ENCODE results near the gene ARHGAP32. TPM values are rescaled to one million over a fixed set of nuclear protein-coding genes. Genes with fewer than 3 reads are reported as not detected.
A peak's percentile ranks its signal among the peaks of the same experiment; 100 is the strongest.

Gene ARHGAP32
- total and polyA plus RNA-seq, 4 experiments from 2014 or later = 0.18 to 9.6 (median 3.9) TPM

- H3K4me1 Mint-ChIP-seq = peaks cover 9 to 13% (median 11%) of the 10 kb centered on the region in 4 donors
- Histone ChIP-seq H3K4me3 (ENCODE audit: low read length in 2 of 2) (no peak overlapping the region), H3K4me1 (ENCODE audit: insufficient read depth, low read length) (no peaks in the 10 kb centered on the region), H3K9me3 (ENCODE audit: control insufficient read depth in 1 of 2, low read length in 2 of 2) (no peaks in the 10 kb centered on the region), H3K27me3 (ENCODE audit: insufficient read depth, low read length) (no peaks in the 10 kb centered on the region), H3K27ac (ENCODE audit: low read depth, low read length) (no peak overlapping the region), H3K36me3 (ENCODE audit: insufficient read depth, low read length) (no peaks in the 10 kb centered on the region)
- H3K36me3 Mint-ChIP-seq = no peaks in the 10 kb centered on the region
- H3K9me3 Mint-ChIP-seq = peaks cover 0 to 3% (median 0%) of the 10 kb centered on the region in 8 donors
- POLR2A ChIA-PET (ENCODE audit: partially characterized antibody) = no interaction called here
- H3K27ac Mint-ChIP-seq = no peak overlapping the region
- CTCF ChIA-PET (ENCODE audit: partially characterized antibody) = interaction anchor here (1.4 kb wide), 1 partner anchor 26 kb away, joined by 4 read pairs; no protein-coding TSS in a partner anchor
- peaks cover 2 to 3% of the 10 kb centered on the region in 2 donors for H3K27me3 Mint-ChIP-seq
- H3K4me3 Mint-ChIP-seq = no peak overlapping the region
- intact Hi-C loops (cut with micrococcal nuclease) = no loop called here
- no peak for DNase-seq
These were observed 260.5 kb downstream of the ARHGAP32 start for GRCh38 chr11:128931668-128932067.

DNA sequence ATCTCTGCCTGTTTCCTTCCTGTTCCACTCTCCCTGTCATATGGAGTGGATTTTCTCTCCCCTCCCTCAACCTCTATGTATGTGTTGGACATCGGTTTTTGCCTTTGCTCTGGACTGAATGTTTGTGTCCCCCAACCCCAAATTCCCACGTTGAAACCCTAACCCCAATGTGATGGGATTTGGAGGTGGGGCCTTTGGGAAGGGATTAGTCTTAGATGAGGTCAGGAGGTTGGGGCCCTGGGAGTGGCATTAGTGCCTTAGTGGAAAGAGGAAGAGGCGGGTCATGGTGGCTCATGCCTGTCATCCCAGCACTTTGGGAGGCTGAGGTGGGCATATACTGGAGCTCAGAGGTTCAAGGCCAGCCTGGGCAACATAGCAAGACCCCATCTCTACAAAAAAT lies 261.1 kb downstream of the ARHGAP32 start:
- DNase-seq = no peak
- Mint-ChIP-seq H3K4me1 (peaks cover 9 to 13% (median 11%) of the 10 kb centered on the region in 4 donors), H3K27ac (no peak overlapping the region), H3K9me3 (peaks cover 0 to 3% (median 0%) of the 10 kb centered on the region in 8 donors), H3K36me3 (no peaks in the 10 kb centered on the region), H3K4me3 (no peak overlapping the region), H3K27me3 (peaks cover 2 to 3% of the 10 kb centered on the region in 2 donors)
- intact Hi-C loops (cut with micrococcal nuclease) = no loop called here
- POLR2A ChIA-PET (ENCODE audit: partially characterized antibody) = no interaction called here
- Histone ChIP-seq H3K9me3 (ENCODE audit: control insufficient read depth in 1 of 2, low read length in 2 of 2) (no peaks in the 10 kb centered on the region), H3K27ac (ENCODE audit: low read depth, low read length) (no peak overlapping the region), H3K4me3 (ENCODE audit: low read length in 2 of 2) (no peak overlapping the region), H3K4me1 (ENCODE audit: insufficient read depth, low read length) (no peaks in the 10 kb centered on the region), H3K36me3 (ENCODE audit: insufficient read depth, low read length) (no peaks in the 10 kb centered on the region), H3K27me3 (ENCODE audit: insufficient read depth, low read length) (no peaks in the 10 kb centered on the region)
- CTCF ChIA-PET (ENCODE audit: partially characterized antibody) = no interaction called here

DNA sequence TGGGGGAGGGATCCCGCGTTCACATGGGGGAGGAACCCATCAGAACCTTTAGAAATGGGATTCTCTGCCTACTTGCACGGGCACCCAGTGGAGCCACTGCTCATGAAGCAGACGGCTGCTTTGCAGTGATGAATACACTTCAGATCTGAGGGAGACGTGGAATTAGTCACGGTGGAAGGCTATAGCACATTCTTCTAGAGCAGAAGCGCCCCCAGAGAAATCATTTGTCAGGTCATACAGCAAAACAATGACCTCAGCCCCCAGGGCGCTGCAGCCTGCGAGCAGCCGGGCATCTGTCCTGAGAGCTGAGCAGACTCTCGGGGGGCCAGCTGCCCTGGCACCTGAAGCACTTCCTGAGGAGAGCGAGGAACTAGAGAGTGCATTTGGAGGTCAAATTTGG lies 262.1 kb downstream of the ARHGAP32 start:
- peaks cover 0 to 3% (median 0%) of the 10 kb centered on the region in 8 donors for H3K9me3 Mint-ChIP-seq
- H3K36me3 ChIP-seq (ENCODE audit: insufficient read depth, low read length) = no peaks in the 10 kb centered on the region
- CTCF ChIA-PET (ENCODE audit: partially characterized antibody) = no interaction called here
- no peaks in the 10 kb centered on the region for H3K9me3 ChIP-seq (ENCODE audit: control insufficient read depth in 1 of 2, low read length in 2 of 2)
- H3K27ac ChIP-seq (ENCODE audit: low read depth, low read length) = no peak overlapping the region
- no peaks in the 10 kb centered on the region for H3K27me3 ChIP-seq (ENCODE audit: insufficient read depth, low read length)
- no peak overlapping the region for H3K4me3 Mint-ChIP-seq
- peaks cover 2 to 3% of the 10 kb centered on the region in 2 donors for H3K27me3 Mint-ChIP-seq
- H3K4me3 ChIP-seq (ENCODE audit: low read length in 2 of 2) = no peak overlapping the region
- no peaks in the 10 kb centered on the region for H3K4me1 ChIP-seq (ENCODE audit: insufficient read depth, low read length)
- POLR2A ChIA-PET (ENCODE audit: partially characterized antibody) = no interaction called here
- H3K4me1 Mint-ChIP-seq = peaks cover 9 to 13% (median 11%) of the 10 kb centered on the region in 4 donors
- no peak for DNase-seq
- intact Hi-C loops (cut with micrococcal nuclease) = no loop called here
- H3K27ac Mint-ChIP-seq = no peak overlapping the region
- no peaks in the 10 kb centered on the region for H3K36me3 Mint-ChIP-seq

- Histone ChIP-seq H3K9me3 (ENCODE audit: control insufficient read depth in 1 of 2, low read length in 2 of 2) (no peaks in the 10 kb centered on the region), H3K27ac (ENCODE audit: low read depth, low read length) (no peak overlapping the region), H3K4me1 (ENCODE audit: insufficient read depth, low read length) (no peaks in the 10 kb centered on the region), H3K36me3 (ENCODE audit: insufficient read depth, low read length) (no peaks in the 10 kb centered on the region), H3K27me3 (ENCODE audit: insufficient read depth, low read length) (no peaks in the 10 kb centered on the region), H3K4me3 (ENCODE audit: low read length in 2 of 2) (no peak overlapping the region)
- DNase-seq = no peak
- Mint-ChIP-seq H3K36me3 (no peaks in the 10 kb centered on the region), H3K4me3 (peak overlapping the region in 2 of 8 donors; percentile 21 to 35), H3K27ac (peak overlapping the region in 1 of 7 donors; percentile 31), H3K4me1 (peaks cover 9 to 13% (median 11%) of the 10 kb centered on the region in 4 donors), H3K27me3 (peaks cover 2 to 3% of the 10 kb centered on the region in 2 donors), H3K9me3 (peaks cover 0 to 3% (median 0%) of the 10 kb centered on the region in 8 donors)
- POLR2A ChIA-PET (ENCODE audit: partially characterized antibody) = no interaction called here
- intact Hi-C loops (cut with micrococcal nuclease) = no loop called here
- CTCF ChIA-PET (ENCODE audit: partially characterized antibody) = interaction anchor here (0.6 kb wide), 1 partner anchor 892 kb away, joined by 3 read pairs; no protein-coding TSS in a partner anchor
These were observed 262.7 kb downstream of the ARHGAP32 start for GRCh38 chr11:128929468-128929867.

- no peaks in the 10 kb centered on the region for H3K4me1 ChIP-seq (ENCODE audit: insufficient read depth, low read length)
- peak overlapping the region in 3 of 7 donors; percentile 4 to 68 (median 14) for H3K27ac Mint-ChIP-seq
- no peak overlapping the region for H3K4me3 ChIP-seq (ENCODE audit: low read length in 2 of 2)
- ChIA-PET POLR2A (ENCODE audit: partially characterized antibody) (no interaction called here), CTCF (ENCODE audit: partially characterized antibody) (interaction anchor here (0.9 to 2.5 kb wide), 5 partner anchors 12 to 771 kb away, joined by 3 to 8 read pairs (median 4); no protein-coding TSS in a partner anchor)
- H3K27me3 ChIP-seq (ENCODE audit: insufficient read depth, low read length) = no peaks in the 10 kb centered on the region
- H3K4me1 Mint-ChIP-seq = peaks cover 9 to 13% (median 11%) of the 10 kb centered on the region in 4 donors
- no peaks in the 10 kb centered on the region for H3K36me3 Mint-ChIP-seq
- H3K27me3 Mint-ChIP-seq = peaks cover 2 to 4% of the 10 kb centered on the region in 2 donors
- intact Hi-C loops (cut with micrococcal nuclease) = no loop called here
- no peak overlapping the region for H3K27ac ChIP-seq (ENCODE audit: low read depth, low read length)
- peak overlapping the region; percentile 17 to 62 (median 46) for H3K4me3 Mint-ChIP-seq
- no peaks in the 10 kb centered on the region for H3K36me3 ChIP-seq (ENCODE audit: insufficient read depth, low read length)
- H3K9me3 Mint-ChIP-seq = no peaks in the 10 kb centered on the region
- H3K9me3 ChIP-seq (ENCODE audit: control insufficient read depth in 1 of 2, low read length in 2 of 2) = no peaks in the 10 kb centered on the region
- DNase-seq = peak in 1 of 5 donors; percentile 9
These were observed 263.7 kb downstream of the ARHGAP32 start for GRCh38 chr11:128928400-128928799.

DNA sequence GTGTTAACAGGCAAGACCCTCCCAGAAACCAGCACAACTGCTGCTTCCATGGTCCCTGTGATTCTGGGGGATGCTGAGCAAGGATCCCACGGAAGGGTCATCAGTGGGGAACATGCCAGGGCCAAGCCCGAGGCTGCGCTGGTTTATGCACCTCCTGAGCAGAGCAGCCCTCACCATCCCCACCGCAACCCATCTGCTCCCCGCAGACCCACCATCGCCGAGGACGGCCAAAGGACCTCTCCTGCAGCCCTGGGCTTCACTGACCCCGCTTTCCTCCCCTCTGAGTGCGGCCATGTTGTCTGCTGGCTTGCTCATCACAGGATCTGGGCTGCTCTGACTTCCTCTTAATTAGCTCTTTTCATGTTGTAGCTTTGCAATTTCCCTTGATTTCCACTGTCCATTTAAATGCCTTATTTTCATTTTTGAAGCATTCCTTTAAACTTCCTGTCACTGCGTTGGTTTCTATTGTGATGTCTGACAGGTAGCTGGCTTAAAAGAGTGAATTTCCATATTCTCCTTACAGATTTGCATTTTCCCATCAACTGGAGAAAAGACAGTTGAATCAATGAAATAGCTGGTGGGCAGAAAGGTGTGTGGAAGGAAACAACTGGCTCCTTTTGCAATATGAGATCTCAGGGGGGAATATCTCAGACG lies 264.3 kb downstream of the ARHGAP32 start:
- Histone ChIP-seq H3K27ac (ENCODE audit: low read depth, low read length) (no peak overlapping the region), H3K4me1 (ENCODE audit: insufficient read depth, low read length) (no peaks in the 10 kb centered on the region), H3K9me3 (ENCODE audit: control insufficient read depth in 1 of 2, low read length in 2 of 2) (no peaks in the 10 kb centered on the region), H3K27me3 (ENCODE audit: insufficient read depth, low read length) (no peaks in the 10 kb centered on the region), H3K36me3 (ENCODE audit: insufficient read depth, low read length) (no peaks in the 10 kb centered on the region), H3K4me3 (ENCODE audit: low read length in 2 of 2) (no peak overlapping the region)
- Mint-ChIP-seq H3K4me1 (peaks cover 9 to 13% (median 11%) of the 10 kb centered on the region in 4 donors), H3K4me3 (peak overlapping the region in 4 of 8 donors; percentile 17 to 62 (median 43)), H3K27me3 (peaks cover 2 to 4% of the 10 kb centered on the region in 2 donors), H3K36me3 (no peaks in the 10 kb centered on the region), H3K27ac (peak overlapping the region in 2 of 7 donors; percentile 15 to 18), H3K9me3 (no peaks in the 10 kb centered on the region)
- ChIA-PET POLR2A (ENCODE audit: partially characterized antibody) (no interaction called here), CTCF (ENCODE audit: partially characterized antibody) (interaction anchor here (1.2 to 2.5 kb wide), 4 partner anchors 11 to 770 kb away, joined by 3 to 8 read pairs (median 5); no protein-coding TSS in a partner anchor)
- intact Hi-C loops (cut with micrococcal nuclease) = no loop called here
- DNase-seq = no peak

GRCh38 chr11:128927108-128927461 lies 265.0 kb downstream of the ARHGAP32 start:
- Mint-ChIP-seq H3K9me3 (no peaks in the 10 kb centered on the region), H3K4me1 (peaks cover 9 to 13% (median 11%) of the 10 kb centered on the region in 4 donors), H3K27me3 (peaks cover 2 to 4% of the 10 kb centered on the region in 2 donors), H3K36me3 (no peaks in the 10 kb centered on the region), H3K4me3 (no peak overlapping the region), H3K27ac (no peak overlapping the region)
- Histone ChIP-seq H3K27me3 (ENCODE audit: insufficient read depth, low read length) (no peaks in the 10 kb centered on the region), H3K27ac (ENCODE audit: low read depth, low read length) (no peak overlapping the region), H3K36me3 (ENCODE audit: insufficient read depth, low read length) (no peaks in the 10 kb centered on the region), H3K4me1 (ENCODE audit: insufficient read depth, low read length) (no peaks in the 10 kb centered on the region), H3K4me3 (ENCODE audit: low read length in 2 of 2) (no peak overlapping the region), H3K9me3 (ENCODE audit: control insufficient read depth in 1 of 2, low read length in 2 of 2) (no peaks in the 10 kb centered on the region)
- intact Hi-C loops (cut with micrococcal nuclease) = no loop called here
- ChIA-PET POLR2A (ENCODE audit: partially characterized antibody) (no interaction called here), CTCF (ENCODE audit: partially characterized antibody) (interaction anchor here (2.5 kb wide), 1 partner anchor 42 kb away, joined by 8 read pairs; no protein-coding TSS in a partner anchor)
- no peak for DNase-seq

Data from CD4-positive, alpha-beta memory T cell (primary cell).